ENCODE measurements around the gene RNF224.
"Not testable (repeated sequence)": the region's sequence is repeated elsewhere in the genome, so short reads cannot be mapped to it uniquely, and the experiment has no call there.

Gene RNF224

DNA sequence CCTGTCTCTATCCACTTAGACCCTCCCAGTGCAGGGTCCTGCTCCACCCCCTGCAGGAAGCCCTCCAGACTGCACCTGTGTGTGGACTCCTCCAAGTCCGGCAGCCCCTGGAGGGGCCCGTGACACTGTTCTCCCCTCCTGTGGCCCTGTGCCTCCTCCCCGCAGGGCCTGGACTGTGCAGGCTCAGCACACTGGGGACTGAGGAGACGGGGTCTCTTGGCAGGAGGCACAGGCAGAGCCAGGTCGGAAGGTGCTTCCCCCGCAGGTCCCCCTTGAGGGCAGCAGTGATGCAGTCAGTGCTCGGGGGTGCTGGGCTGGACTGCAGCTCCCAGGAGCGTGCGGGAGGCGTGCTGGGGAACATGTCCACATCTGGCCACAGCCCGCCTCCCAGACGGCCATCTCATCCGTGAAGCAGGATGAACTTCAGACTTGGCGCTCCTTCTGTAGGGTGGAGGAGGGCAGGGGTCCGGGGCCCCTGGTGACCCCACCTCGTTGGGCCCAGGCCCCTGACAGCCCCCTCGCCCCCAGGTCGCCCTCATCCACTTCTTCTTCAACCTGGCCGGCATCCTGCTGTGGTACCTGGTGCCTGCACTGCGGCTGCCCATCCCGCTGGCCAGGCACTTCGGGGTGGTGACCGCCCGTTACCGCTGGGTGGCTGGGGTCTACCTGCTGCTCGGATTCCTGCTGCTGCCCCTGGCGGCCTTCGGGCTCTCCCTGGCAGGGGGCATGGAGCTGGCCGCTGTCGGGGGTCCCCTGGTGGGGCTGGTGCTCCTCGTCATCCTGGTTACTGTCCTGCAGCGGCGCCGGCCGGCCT, 8.3 kb downstream of the RNF224 start:
- no peak overlapping the region for H3K4me3 ChIP-seq (ENCODE audit: low read length)
- no peaks in the 10 kb centered on the region for H3K36me3 ChIP-seq (ENCODE audit: control insufficient read depth, insufficient read depth, low read length)
- H3K4me1 ChIP-seq (ENCODE audit: control insufficient read depth, insufficient read depth, low read length) = peaks cover 7% of the 10 kb centered on the region
- DNase-seq (ENCODE audit: low read depth, low spot score) = no peak
- no CpG with 5 or more reads among the region's 35 CpGs for WGBS (ENCODE audit: insufficient coverage, insufficient read length)
- H3K9me3 ChIP-seq (ENCODE audit: control insufficient read depth, insufficient read depth, low read length) = no peaks in the 10 kb centered on the region
- no peaks in the 10 kb centered on the region for H3K27me3 ChIP-seq (ENCODE audit: control insufficient read depth, insufficient read depth, low read length)
- H3K27ac ChIP-seq (ENCODE audit: low read length) = no peak overlapping the region

- Histone ChIP-seq H3K4me1 (ENCODE audit: control insufficient read depth, insufficient read depth, low read length) (peaks cover 7% of the 10 kb centered on the region), H3K4me3 (ENCODE audit: low read length) (no peak overlapping the region), H3K36me3 (ENCODE audit: control insufficient read depth, insufficient read depth, low read length) (no peaks in the 10 kb centered on the region), H3K27me3 (ENCODE audit: control insufficient read depth, insufficient read depth, low read length) (no peaks in the 10 kb centered on the region), H3K27ac (ENCODE audit: low read length) (no peak overlapping the region), H3K9me3 (ENCODE audit: control insufficient read depth, insufficient read depth, low read length) (no peaks in the 10 kb centered on the region)
- WGBS (ENCODE audit: insufficient coverage, insufficient read length) = no CpG with 5 or more reads among the region's 31 CpGs
- DNase-seq (ENCODE audit: low read depth, low spot score) = no peak
Observed at GRCh38 chr9:137236238-137236935, 9.1 kb downstream of the RNF224 start.

DNA sequence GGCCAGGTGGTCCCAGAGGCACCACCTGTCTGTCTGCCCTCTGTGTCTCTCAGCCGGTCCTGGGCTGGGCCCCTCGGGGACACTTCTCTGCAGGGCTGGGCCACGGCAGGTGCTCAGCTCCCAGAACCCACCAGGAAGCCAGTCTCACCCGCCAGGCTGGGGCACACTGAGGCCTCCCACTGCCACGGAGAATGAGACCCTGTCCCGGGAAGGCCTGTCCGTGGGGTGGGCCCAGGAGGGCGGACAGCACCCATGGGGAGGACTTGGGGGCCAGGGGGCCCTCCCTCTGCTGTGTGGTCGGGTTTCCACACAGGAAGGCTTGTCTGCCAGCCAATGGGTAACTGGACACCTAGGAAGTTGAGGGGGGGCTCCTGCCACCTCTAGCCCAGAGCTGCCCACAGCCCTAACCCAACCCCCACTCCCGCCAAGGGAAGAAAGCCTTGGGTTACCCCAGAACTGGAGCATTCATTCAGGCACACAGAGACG, 9.7 kb downstream of the RNF224 start:
- no CpG with 5 or more reads among the region's 11 CpGs for WGBS (ENCODE audit: insufficient coverage, insufficient read length)
- no peak for DNase-seq (ENCODE audit: low read depth, low spot score)
- Histone ChIP-seq H3K36me3 (ENCODE audit: control insufficient read depth, insufficient read depth, low read length) (no peaks in the 10 kb centered on the region), H3K27me3 (ENCODE audit: control insufficient read depth, insufficient read depth, low read length) (no peaks in the 10 kb centered on the region), H3K4me3 (ENCODE audit: low read length) (no peak overlapping the region), H3K9me3 (ENCODE audit: control insufficient read depth, insufficient read depth, low read length) (no peaks in the 10 kb centered on the region), H3K4me1 (ENCODE audit: control insufficient read depth, insufficient read depth, low read length) (peaks cover 7% of the 10 kb centered on the region), H3K27ac (ENCODE audit: low read length) (no peak overlapping the region)

- no CpG with 5 or more reads among the region's 13 CpGs for WGBS (ENCODE audit: insufficient coverage, insufficient read length)
- Histone ChIP-seq H3K4me1 (ENCODE audit: control insufficient read depth, insufficient read depth, low read length) (peaks cover 7% of the 10 kb centered on the region), H3K27ac (ENCODE audit: low read length) (no peak overlapping the region), H3K4me3 (ENCODE audit: low read length) (no peak overlapping the region), H3K27me3 (ENCODE audit: control insufficient read depth, insufficient read depth, low read length) (no peaks in the 10 kb centered on the region), H3K9me3 (ENCODE audit: control insufficient read depth, insufficient read depth, low read length) (no peaks in the 10 kb centered on the region), H3K36me3 (ENCODE audit: control insufficient read depth, insufficient read depth, low read length) (peaks cover 7% of the 10 kb centered on the region)
- no peak for DNase-seq (ENCODE audit: low read depth, low spot score)
Observed at GRCh38 chr9:137237759-137238726, 10.7 kb downstream of the RNF224 start.

GRCh38 chr9:137239541-137240200, 12.4 kb downstream of the RNF224 start:
- Histone ChIP-seq H3K36me3 (ENCODE audit: control insufficient read depth, insufficient read depth, low read length) (peaks cover 15% of the 10 kb centered on the region), H3K4me3 (ENCODE audit: low read length) (peak overlapping the region; percentile 81; the same call in 1 of the 2 replicates)
- not testable (repeated sequence) for DNase-seq (ENCODE audit: low read depth, low spot score); H3K27me3 ChIP-seq (ENCODE audit: control insufficient read depth, insufficient read depth, low read length); H3K27ac ChIP-seq (ENCODE audit: low read length); H3K9me3 ChIP-seq (ENCODE audit: control insufficient read depth, insufficient read depth, low read length); H3K4me1 ChIP-seq (ENCODE audit: control insufficient read depth, insufficient read depth, low read length)
- no CpG with 5 or more reads among the region's 27 CpGs for WGBS (ENCODE audit: insufficient coverage, insufficient read length)

DNA sequence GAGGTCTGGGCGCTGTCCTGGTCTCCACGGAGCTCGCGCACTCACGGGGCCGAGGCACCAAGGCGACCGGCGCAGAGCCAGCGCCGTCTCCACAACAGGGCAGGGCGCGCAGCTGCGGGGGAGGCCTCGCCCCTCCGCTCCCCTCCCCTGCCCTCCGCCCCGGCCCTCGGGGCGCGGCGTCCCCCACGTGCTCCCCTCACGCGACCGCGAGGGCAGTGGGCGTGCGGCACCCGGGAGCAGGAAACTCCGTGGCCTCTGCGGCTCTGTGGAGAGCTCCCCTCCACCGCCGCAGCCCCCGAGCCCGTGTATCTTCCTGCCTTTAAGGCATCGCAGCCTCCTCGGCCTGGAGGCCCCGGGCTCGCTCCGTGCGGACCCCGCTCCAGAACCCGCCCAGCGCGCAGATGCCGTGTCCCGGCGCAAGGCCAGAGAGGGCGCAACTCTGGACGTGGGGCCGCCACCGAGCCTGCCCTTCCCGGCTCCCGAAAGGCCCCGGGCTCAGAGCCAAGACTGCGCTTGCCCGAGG, 13.1 kb downstream of the RNF224 start:
- no peak overlapping the region for H3K27ac ChIP-seq (ENCODE audit: low read length)
- peaks cover 15% of the 10 kb centered on the region for H3K36me3 ChIP-seq (ENCODE audit: control insufficient read depth, insufficient read depth, low read length)
- H3K4me1 ChIP-seq (ENCODE audit: control insufficient read depth, insufficient read depth, low read length) = peaks cover 10% of the 10 kb centered on the region
- WGBS (ENCODE audit: insufficient coverage, insufficient read length) = no CpG with 5 or more reads among the region's 58 CpGs
- no peaks in the 10 kb centered on the region for H3K27me3 ChIP-seq (ENCODE audit: control insufficient read depth, insufficient read depth, low read length)
- peak overlapping the region; percentile 81 for H3K4me3 ChIP-seq (ENCODE audit: low read length)
- DNase-seq (ENCODE audit: low read depth, low spot score) = no peak
- H3K9me3 ChIP-seq (ENCODE audit: control insufficient read depth, insufficient read depth, low read length) = no peaks in the 10 kb centered on the region

GRCh38 chr9:137240841-137241489, 13.7 kb downstream of the RNF224 start, which contains the start of gene TUBB4B:
TUBB4B (plus strand) TSS chr9:137241287; CDS start chr9:137241361, 74 bp downstream.
- DNase-seq (ENCODE audit: low read depth, low spot score) = peak; percentile 99

DNA sequence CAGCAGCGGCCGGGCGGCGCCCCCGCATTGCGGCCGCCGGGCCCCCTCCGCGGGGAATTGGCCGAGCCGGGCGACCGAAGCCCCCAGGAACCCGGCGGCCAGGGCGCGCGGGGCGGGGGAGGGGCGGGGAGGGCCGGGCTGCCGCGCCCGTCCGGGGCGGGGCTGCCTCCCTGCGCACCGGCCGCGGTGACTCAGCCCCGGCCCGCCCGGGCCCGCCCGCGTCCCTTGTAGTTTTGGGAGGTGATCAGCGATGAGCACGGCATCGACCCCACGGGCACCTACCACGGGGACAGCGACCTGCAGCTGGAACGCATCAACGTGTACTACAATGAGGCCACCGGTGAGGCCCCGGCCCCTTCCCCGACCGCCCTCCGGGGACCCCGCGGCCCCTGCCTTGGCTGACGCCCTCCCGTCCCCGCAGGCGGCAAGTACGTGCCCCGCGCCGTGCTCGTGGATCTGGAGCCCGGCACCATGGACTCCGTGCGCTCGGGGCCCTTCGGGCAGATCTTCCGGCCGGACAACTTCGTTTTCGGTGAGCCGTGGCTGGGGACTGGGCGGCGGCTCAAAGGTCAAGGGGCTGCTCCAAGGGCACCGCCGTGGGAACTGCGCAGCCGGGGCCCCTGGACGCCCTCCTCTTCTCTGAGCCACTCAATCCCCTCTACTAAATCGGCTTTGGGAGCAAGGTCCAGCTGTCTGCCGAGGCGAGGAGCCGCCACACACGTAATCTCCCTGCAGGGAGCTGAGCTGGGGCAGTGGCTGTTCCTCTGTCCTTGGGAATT, 14.4 kb downstream of the RNF224 start:
- no peaks in the 10 kb centered on the region for H3K27me3 ChIP-seq (ENCODE audit: control insufficient read depth, insufficient read depth, low read length)
- WGBS (ENCODE audit: insufficient coverage, insufficient read length) = no CpG with 5 or more reads among the region's 83 CpGs
- no peak overlapping the region for H3K27ac ChIP-seq (ENCODE audit: low read length)
- peak overlapping the region; percentile 70 for H3K4me3 ChIP-seq (ENCODE audit: low read length)
- no peak for DNase-seq (ENCODE audit: low read depth, low spot score)
- no peaks in the 10 kb centered on the region for H3K9me3 ChIP-seq (ENCODE audit: control insufficient read depth, insufficient read depth, low read length)
- peaks cover 15% of the 10 kb centered on the region for H3K36me3 ChIP-seq (ENCODE audit: control insufficient read depth, insufficient read depth, low read length)
- peaks cover 6% of the 10 kb centered on the region; the same call in 1 of the 2 replicates for H3K4me1 ChIP-seq (ENCODE audit: control insufficient read depth, insufficient read depth, low read length)

More at GRCh38 chr9:137240841-137241489, 13.7 kb downstream of the RNF224 start, which contains the start of gene TUBB4B:
- peaks cover 15% of the 10 kb centered on the region for H3K36me3 ChIP-seq (ENCODE audit: control insufficient read depth, insufficient read depth, low read length)
- H3K27me3 ChIP-seq (ENCODE audit: control insufficient read depth, insufficient read depth, low read length) = no peaks in the 10 kb centered on the region
- peak within 1 kb of the TSS; percentile 81 for H3K4me3 ChIP-seq (ENCODE audit: low read length)
- H3K4me1 ChIP-seq (ENCODE audit: control insufficient read depth, insufficient read depth, low read length) = peaks cover 8% of the 10 kb centered on the region
- H3K9me3 ChIP-seq (ENCODE audit: control insufficient read depth, insufficient read depth, low read length) = no peaks in the 10 kb centered on the region
- no CpG with 5 or more reads among the region's 67 CpGs for WGBS (ENCODE audit: insufficient coverage, insufficient read length)
- no peak within 1 kb of the TSS for H3K27ac ChIP-seq (ENCODE audit: low read length)

All from iPS DF 6.9 (cell line).